B cell (primary cell): ENCODE measurements around the gene DAZL. TPM values are rescaled to one million over a fixed set of nuclear protein-coding genes. Genes with fewer than 3 reads are reported as not detected.

Source experiments
- ATAC-seq: fragments of 200-7000 bp; cut with Tn5 transposase; one replicate; pipeline ENCODE4 v1.10.0; 2021; ENCODE audit warnings: low read depth, mild to moderate bottlenecking, moderate number of reproducible peaks, moderate library complexity
- CTCF ChIA-PET: fragments of 350-600 bp; sonication (Branson Sonifier 250); formaldehyde crosslinking; loops from one replicate; lab custom pipeline; 2021; ENCODE audit warnings: antibody characterized with exemption, inconsistent platforms; lab: Charles Lee
- POLR2A ChIA-PET: fragments of 350-600 bp; sonication (Branson Sonifier 250); formaldehyde crosslinking; loops from one replicate; lab custom pipeline; 2021; ENCODE audit warnings: antibody characterized with exemption; lab: Charles Lee
- DNase-seq: peaks from one replicate; pipeline ENCODE4 v3.0.0; 2013
- H2AFZ ChIP-seq: 2 replicates; pipeline ENCODE4 v1.6.1; 2012; ENCODE audit warnings: mild to moderate bottlenecking, low read depth, low read length; ENCODE audit not compliant: insufficient read depth, poor library complexity, severe bottlenecking
- H3K27ac ChIP-seq, 2 donors: 1 replicate in 1 of 2; 2 replicates in 1 of 2; pipeline ENCODE4 v1.5.1; 2012 to 2013; ENCODE audit warnings: low read length in 2 of 2, mild to moderate bottlenecking in 2 of 2, moderate library complexity in 1 of 2
- H3K27me3 ChIP-seq, 4 experiments: fragments of 200-600 bp in 1 of 4; sonication (generic) in 1 of 4; replicated peaks in 1 of 4; 1 replicate in 2 of 4; 2 replicates in 2 of 4; pipeline versions ENCODE4 v1.6.1 to v1.7.0; 2013 to 2016; ENCODE audit warnings: low read length in 3 of 4, mild to moderate bottlenecking in 2 of 4, mixed read lengths in 1 of 4, moderate library complexity in 1 of 4; ENCODE audit not compliant: insufficient read depth in 4 of 4, control insufficient read depth in 3 of 4; ENCODE audit errors: control extremely low read depth in 1 of 4
- H3K36me3 ChIP-seq, 2 experiments: replicated peaks in 1 of 2; 1 replicate in 1 of 2; 2 replicates in 1 of 2; pipeline versions ENCODE4 v1.6.1 to v1.7.1; 2013; ENCODE audit warnings: low read length in 1 of 2; ENCODE audit not compliant: insufficient read depth in 2 of 2, control insufficient read depth in 1 of 2; ENCODE audit errors: control extremely low read depth in 1 of 2, extremely low read depth in 1 of 2
- H3K4me1 ChIP-seq, 2 donors: fragments of 200-600 bp in 1 of 2; sonication (generic) in 1 of 2; 1 replicate in 1 of 2; 2 replicates in 1 of 2; pipeline versions ENCODE4 v1.5.1 to v1.6.1; 2013 to 2017; ENCODE audit warnings: low read length in 2 of 2; ENCODE audit not compliant: control insufficient read depth in 2 of 2, insufficient read depth in 2 of 2
- H3K4me2 ChIP-seq: replicated peaks from 2 replicates; pipeline ENCODE3; 2012; ENCODE audit warnings: mild to moderate bottlenecking, low read depth, low read length; ENCODE audit not compliant: poor library complexity, severe bottlenecking
- H3K4me3 ChIP-seq, 5 experiments: fragments of 200-600 bp in 1 of 5; sonication (generic) in 1 of 5; 1 replicate in 3 of 5; 2 replicates in 2 of 5; pipeline versions ENCODE4 v1.5.1 to v1.7.0; 2011 to 2016; ENCODE audit warnings: low read length in 4 of 5, mild to moderate bottlenecking in 4 of 5, low read depth in 2 of 5, control low read depth in 1 of 5, moderate library complexity in 1 of 5; ENCODE audit not compliant: insufficient read depth in 1 of 5; ENCODE audit errors: control extremely low read depth in 1 of 5, extremely low read depth in 1 of 5
- H3K79me2 ChIP-seq: fragments of 200-600 bp; sonication (generic); one replicate; pipeline ENCODE4 v1.6.0; 2016; ENCODE audit warnings: low read length; ENCODE audit not compliant: control insufficient read depth, insufficient read depth
- H3K9ac ChIP-seq: fragments of 200-600 bp; sonication (generic); 2 replicates; pipeline ENCODE4 v1.6.1; 2017; ENCODE audit warnings: mild to moderate bottlenecking, low read length, moderate library complexity
- H3K9me3 ChIP-seq, 3 donors: one replicate each; pipeline versions ENCODE4 v1.6.1 to v1.7.1; 2013; ENCODE audit warnings: low read length in 2 of 3; ENCODE audit not compliant: control insufficient read depth in 2 of 3, insufficient read depth in 1 of 3; ENCODE audit errors: control extremely low read depth in 1 of 3
- H4K20me1 ChIP-seq: 2 replicates; pipeline ENCODE4 v1.6.0; 2012; ENCODE audit warnings: mild to moderate bottlenecking, low read length; ENCODE audit not compliant: insufficient read depth, control insufficient read depth, poor library complexity, severe bottlenecking
- H3K27ac Mint-ChIP-seq: one replicate; pipeline ENCODE4 v1.8.0; 2021; ENCODE audit warnings: mixed read lengths
- H3K27me3 Mint-ChIP-seq: one replicate; pipeline ENCODE4 v1.8.0; 2021; ENCODE audit warnings: mixed read lengths
- H3K4me1 Mint-ChIP-seq: one replicate; pipeline ENCODE4 v1.8.0; 2021; ENCODE audit warnings: mixed read lengths
- H3K4me3 Mint-ChIP-seq: one replicate; pipeline ENCODE4 v1.8.0; 2021; ENCODE audit warnings: mixed read lengths
- H3K9me3 Mint-ChIP-seq: one replicate; pipeline ENCODE4 v1.8.0; 2022; ENCODE audit warnings: mixed read lengths; ENCODE audit not compliant: insufficient read depth
- EZH2 ChIP-seq: IDR thresholded peaks from 2 replicates; pipeline ENCODE4 v1.6.1; 2012; ENCODE audit warnings: borderline replicate concordance, low read depth, mild to moderate bottlenecking, moderate library complexity, low read length; ENCODE audit not compliant: insufficient read depth, poor library complexity, severe bottlenecking
- WGBS: methylation state at CpG from one replicate; pipeline ENCODE4 v1.1.5; 2013; ENCODE audit warnings: missing lambda C conversion rate; ENCODE audit not compliant: insufficient coverage; 5-methylcytosine and 5-hydroxymethylcytosine counted together
- intact Hi-C: fragments of 100-400 bp; cut with micrococcal nuclease; formaldehyde crosslinking; loops from one replicate; pipeline ENCODE4 v1.10.0; 2022
- polyA plus RNA-seq: library from polyadenylated mRNA; depleted of rRNA; stranded (reverse); fragments of >200 nt; gene quantifications from 2 replicates; pipeline ENCODE4 v1.2.3, GENCODE V29; 2012
- total RNA-seq, 2 donors: library from RNA; stranded (reverse); fragments of 120-200 nt in 1 of 2; gene quantifications; 1 replicate in 1 of 2; 2 replicates in 1 of 2; pipeline versions ENCODE4 v1.2.3 to v1.2.4, GENCODE V29; 2013 to 2022
- TF ChIP-seq, protein P1 (sequence below): fragments of 200-600 bp; IDR thresholded peaks from one replicate; pipeline ENCODE4 v1.8.0; 2022; ENCODE audit warnings: antibody characterized with exemption, mild to moderate bottlenecking

Gene DAZL
- total and polyA plus RNA-seq, 2 donors (not counting 1 experiment from before 2014, with no cell fraction given) = 1.3 TPM; not detected in 1

DNA sequence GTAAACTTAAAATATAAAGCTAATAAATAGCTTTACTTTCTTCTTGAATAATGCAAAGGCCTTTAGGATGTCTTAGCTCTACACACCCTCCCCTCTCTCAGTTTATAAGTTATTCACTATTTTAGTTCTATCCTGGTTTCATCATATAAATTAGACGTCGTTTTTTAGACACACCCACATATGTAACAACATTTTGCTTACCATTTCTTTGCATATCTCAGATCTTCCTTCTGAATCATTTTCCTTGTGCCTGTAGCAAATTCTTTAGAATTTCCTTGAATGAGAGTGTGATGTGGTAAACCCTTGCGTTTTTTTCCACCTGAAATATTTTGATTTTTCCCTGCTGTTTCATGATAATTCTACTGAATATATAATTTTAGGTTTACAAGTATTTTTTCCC is 2.5 kb upstream of the DAZL start:
- CTCF ChIA-PET = interaction anchor here (1.1 kb wide), 2 partner anchors 10 to 48 kb away, joined by 3 read pairs; no protein-coding TSS in a partner anchor
- H3K27me3 Mint-ChIP-seq = no peaks in the 10 kb centered on the region
- intact Hi-C loops = no loop called here
- H3K27ac Mint-ChIP-seq = no peak overlapping the region
- no peak overlapping the region for H3K4me3 Mint-ChIP-seq
- no peaks in the 10 kb centered on the region for H3K9me3 Mint-ChIP-seq
- no peaks in the 10 kb centered on the region for H3K79me2 ChIP-seq
- no CpG with 5 or more reads among the region's 3 CpGs for WGBS
- no peak overlapping the region for H3K4me2 ChIP-seq
- ATAC-seq (no peak), DNase-seq (no peak)
- H3K27me3 ChIP-seq = peaks cover 0 to 3% (median 0%) of the 10 kb centered on the region in 4 experiments
- no peak overlapping the region for H3K27ac ChIP-seq
- no peaks in the 10 kb centered on the region for H4K20me1 ChIP-seq
- no peak overlapping the region for H3K9ac ChIP-seq
- H2AFZ ChIP-seq = no peak overlapping the region
- TF ChIP-seq, protein P1, sequence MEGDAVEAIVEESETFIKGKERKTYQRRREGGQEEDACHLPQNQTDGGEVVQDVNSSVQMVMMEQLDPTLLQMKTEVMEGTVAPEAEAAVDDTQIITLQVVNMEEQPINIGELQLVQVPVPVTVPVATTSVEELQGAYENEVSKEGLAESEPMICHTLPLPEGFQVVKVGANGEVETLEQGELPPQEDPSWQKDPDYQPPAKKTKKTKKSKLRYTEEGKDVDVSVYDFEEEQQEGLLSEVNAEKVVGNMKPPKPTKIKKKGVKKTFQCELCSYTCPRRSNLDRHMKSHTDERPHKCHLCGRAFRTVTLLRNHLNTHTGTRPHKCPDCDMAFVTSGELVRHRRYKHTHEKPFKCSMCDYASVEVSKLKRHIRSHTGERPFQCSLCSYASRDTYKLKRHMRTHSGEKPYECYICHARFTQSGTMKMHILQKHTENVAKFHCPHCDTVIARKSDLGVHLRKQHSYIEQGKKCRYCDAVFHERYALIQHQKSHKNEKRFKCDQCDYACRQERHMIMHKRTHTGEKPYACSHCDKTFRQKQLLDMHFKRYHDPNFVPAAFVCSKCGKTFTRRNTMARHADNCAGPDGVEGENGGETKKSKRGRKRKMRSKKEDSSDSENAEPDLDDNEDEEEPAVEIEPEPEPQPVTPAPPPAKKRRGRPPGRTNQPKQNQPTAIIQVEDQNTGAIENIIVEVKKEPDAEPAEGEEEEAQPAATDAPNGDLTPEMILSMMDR = no peak
- no peak for TF ChIP-seq EZH2
- no peak overlapping the region for H3K4me3 ChIP-seq
- POLR2A ChIA-PET = no interaction called here
- H3K36me3 ChIP-seq = no peaks in the 10 kb centered on the region
- peaks cover 0 to 12% (median 0%) of the 10 kb centered on the region in 3 donors for H3K9me3 ChIP-seq
- peaks cover 3% of the 10 kb centered on the region for H3K4me1 Mint-ChIP-seq
- peaks cover 0 to 3% of the 10 kb centered on the region in 2 donors for H3K4me1 ChIP-seq

DNA sequence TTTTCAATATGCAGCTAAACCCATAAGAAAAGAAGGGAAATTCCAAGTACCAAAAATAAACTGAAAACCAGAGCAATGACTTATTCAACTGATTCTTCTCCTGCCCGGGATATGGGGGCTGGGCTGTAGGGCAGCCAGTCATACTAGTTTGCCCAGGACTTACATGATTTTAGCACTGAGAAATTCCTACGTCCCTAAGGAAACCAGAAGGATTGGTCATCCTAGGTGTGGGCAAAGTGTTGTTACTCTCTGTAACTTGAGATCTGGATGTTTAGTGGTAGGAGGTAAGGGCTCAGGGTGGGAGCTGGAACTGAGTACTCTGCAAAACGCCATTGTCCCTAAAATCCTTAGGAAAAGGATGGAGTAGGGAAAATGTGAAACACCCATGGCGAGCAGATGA is 1.2 kb upstream of the DAZL start:
- ChIA-PET CTCF (interaction anchor here (1.1 kb wide), 1 partner anchor 9 kb away, joined by 3 read pairs; no protein-coding TSS in a partner anchor), POLR2A (no interaction called here)
- Mint-ChIP-seq H3K4me3 (no peak overlapping the region), H3K4me1 (peaks cover 3% of the 10 kb centered on the region), H3K27ac (no peak overlapping the region), H3K27me3 (peaks cover 2% of the 10 kb centered on the region), H3K9me3 (no peaks in the 10 kb centered on the region)
- Histone ChIP-seq H3K4me1 (peaks cover 0 to 3% of the 10 kb centered on the region in 2 donors), H3K27me3 (peaks cover 0 to 3% (median 1%) of the 10 kb centered on the region in 4 experiments), H3K9me3 (peaks cover 0 to 12% (median 0%) of the 10 kb centered on the region in 3 donors), H2AFZ (no peak overlapping the region), H3K4me2 (no peak overlapping the region), H3K79me2 (no peaks in the 10 kb centered on the region), H3K27ac (no peak overlapping the region), H3K4me3 (no peak overlapping the region), H3K36me3 (no peaks in the 10 kb centered on the region), H3K9ac (no peak overlapping the region), H4K20me1 (no peaks in the 10 kb centered on the region)
- no peak for DNase-seq
- 74% methylated on average over 2 of the region's 4 CpGs for WGBS
- intact Hi-C loops = no loop called here
- ATAC-seq = no peak
- no peak for TF ChIP-seq EZH2
- TF ChIP-seq, protein P1 = no peak
